CD4-positive, alpha-beta T cell (primary cell): ENCODE results near the gene B4GALT5. TPM values are rescaled to one million over a fixed set of nuclear protein-coding genes. Genes with fewer than 3 reads are reported as not detected.

Experiments
- ATAC-seq: fragments of 200-7000 bp; cut with Tn5 transposase; one replicate; pipeline ENCODE4 v1.10.0; 2022; ENCODE audit warnings: mild to moderate bottlenecking; ENCODE audit not compliant: poor library complexity
- CTCF ChIA-PET: fragments of 350-600 bp; sonication (Branson Sonifier 250); formaldehyde crosslinking; loops from one replicate; lab custom pipeline; 2021; ENCODE audit warnings: antibody characterized with exemption, inconsistent platforms; lab: Charles Lee
- POLR2A ChIA-PET: fragments of 350-600 bp; sonication (Branson Sonifier 250); formaldehyde crosslinking; loops from one replicate; lab custom pipeline; 2021; ENCODE audit warnings: antibody characterized with exemption, inconsistent platforms; lab: Charles Lee
- DNase-seq, 14 experiments: peaks; one replicate each; pipeline ENCODE4 v3.0.0-alpha.2; 2013 to 2020; ENCODE audit warnings: mixed read lengths in 2 of 14
- H3K27ac ChIP-seq, 2 donors: one replicate each; pipeline versions ENCODE4 v1.5.1 to v1.7.0; 2013; ENCODE audit warnings: low read length in 2 of 2, low read depth in 1 of 2, mild to moderate bottlenecking in 1 of 2
- H3K27me3 ChIP-seq, 2 experiments: 1 replicate in 1 of 2; 2 replicates in 1 of 2; pipeline versions ENCODE4 v1.6.1 to v1.7.0; 2013; ENCODE audit warnings: low read length in 2 of 2, control low read depth in 1 of 2, mild to moderate bottlenecking in 1 of 2, moderate library complexity in 1 of 2; ENCODE audit not compliant: insufficient read depth in 2 of 2, control insufficient read depth in 1 of 2
- H3K36me3 ChIP-seq: one replicate; pipeline ENCODE4 v1.6.1; 2013; ENCODE audit warnings: low read length, control low read depth; ENCODE audit not compliant: insufficient read depth
- H3K4me1 ChIP-seq: one replicate; pipeline ENCODE4 v1.6.1; 2013; ENCODE audit warnings: low read length, control low read depth; ENCODE audit not compliant: insufficient read depth
- H3K4me3 ChIP-seq: one replicate; pipeline ENCODE4 v1.5.1; 2013; ENCODE audit warnings: mild to moderate bottlenecking, low read length, moderate library complexity
- H3K9me3 ChIP-seq, 2 experiments: 1 replicate in 1 of 2; 2 replicates in 1 of 2; pipeline versions ENCODE4 v1.6.1 to v1.7.0; 2013; ENCODE audit warnings: low read length in 2 of 2, mild to moderate bottlenecking in 2 of 2, control low read depth in 1 of 2, moderate library complexity in 1 of 2; ENCODE audit not compliant: control insufficient read depth in 1 of 2, insufficient read depth in 1 of 2
- H3K27ac Mint-ChIP-seq: one replicate; pipeline ENCODE4 v1.8.0; 2020; ENCODE audit warnings: mixed read lengths
- H3K27me3 Mint-ChIP-seq: one replicate; pipeline ENCODE4 v1.8.0; 2021; ENCODE audit warnings: mixed read lengths
- H3K36me3 Mint-ChIP-seq: one replicate; pipeline ENCODE4 v1.8.0; 2021; ENCODE audit warnings: low read depth, mixed read lengths
- H3K4me1 Mint-ChIP-seq: one replicate; pipeline ENCODE4 v1.8.0; 2021; ENCODE audit warnings: low read depth, mixed read lengths
- H3K4me3 Mint-ChIP-seq: one replicate; pipeline ENCODE4 v1.8.0; 2020; ENCODE audit warnings: mild to moderate bottlenecking, mixed read lengths
- H3K9me3 Mint-ChIP-seq: one replicate; pipeline ENCODE4 v1.8.0; 2020; ENCODE audit warnings: mixed read lengths
- intact Hi-C, 2 experiments: fragments of 100-400 bp; cut with DNase I in 1 of 2; cut with micrococcal nuclease in 1 of 2; formaldehyde crosslinking; loops; one replicate each; pipeline versions ENCODE4 v1.15.1 to v1.9.0; 2023 to 2025; cut with DNase I, micrococcal nuclease
- total RNA-seq, 174 experiments: library from RNA in 2 of 174; stranded (reverse) in 2 of 174; gene quantifications; one replicate each; pipeline ENCODE4 v1.2.3 and lab custom pipeline; 2021 to 2026
- TF ChIP-seq, protein P1 (sequence below): fragments of 200-600 bp; IDR thresholded peaks from one replicate; pipeline ENCODE4 v1.8.0; 2022; ENCODE audit warnings: antibody characterized with exemption, mild to moderate bottlenecking

The B4GALT5 gene
- total RNA-seq, 2 experiments from 2014 or later: 3.1 to 3.2 TPM

DNA sequence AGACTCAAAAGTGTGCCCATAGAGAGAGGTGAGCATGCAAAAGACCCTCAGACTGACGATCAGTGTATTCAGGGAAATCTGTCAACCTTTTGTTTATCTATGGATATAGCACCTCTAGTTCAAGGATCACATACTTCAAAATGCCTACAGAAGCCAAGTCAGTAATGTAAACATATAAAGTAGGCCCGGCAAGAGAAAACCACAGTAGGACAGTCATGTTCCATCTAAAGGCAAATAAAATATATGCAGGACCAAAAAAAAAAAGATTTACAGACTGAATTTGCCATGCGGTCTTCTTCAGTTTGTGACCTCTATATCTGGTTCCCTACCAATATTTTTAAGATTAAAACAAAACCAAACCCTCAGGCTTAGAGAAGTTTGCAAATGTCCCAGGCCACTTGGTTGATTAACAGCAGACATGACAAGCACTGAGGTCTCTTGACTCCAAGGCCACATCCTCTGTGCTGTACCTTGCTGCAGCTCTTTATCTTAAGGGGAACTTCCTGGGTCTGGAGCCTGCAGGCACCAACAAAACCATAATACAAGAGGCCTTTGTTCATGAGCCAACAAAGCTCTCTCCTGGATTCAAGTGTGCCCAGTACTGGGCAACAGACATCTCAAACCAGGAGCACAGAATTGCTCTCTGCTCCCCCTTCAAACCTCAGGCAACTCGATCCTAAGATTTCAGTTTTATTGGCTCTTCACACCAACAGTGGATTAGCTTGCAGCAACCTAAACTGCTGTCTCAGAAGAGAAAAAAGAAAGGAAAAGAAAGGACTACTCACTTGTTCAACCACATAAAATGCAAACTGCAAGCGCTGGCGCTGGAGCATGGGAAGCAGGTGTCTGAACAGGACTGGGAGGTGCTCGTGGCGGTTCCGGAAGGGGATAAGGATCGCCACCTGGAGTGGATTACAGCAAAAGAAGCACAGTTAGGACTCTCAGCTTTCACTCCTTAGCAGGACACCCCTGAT, 71.7 kb downstream of the B4GALT5 start:
- DNase-seq (peak in 1 of 14 experiments; percentile 17), ATAC-seq (no peak)
- intact Hi-C loops: no loop called here
- H3K9me3 Mint-ChIP-seq: no peaks in the 10 kb centered on the region
- no peaks in the 10 kb centered on the region for H3K9me3 ChIP-seq
- no peak overlapping the region for H3K4me3 ChIP-seq
- H3K27me3 ChIP-seq: no peaks in the 10 kb centered on the region
- H3K4me1 Mint-ChIP-seq: no peaks in the 10 kb centered on the region
- peaks cover 48% of the 10 kb centered on the region for H3K36me3 ChIP-seq
- H3K27me3 Mint-ChIP-seq: no peaks in the 10 kb centered on the region
- peaks cover 84% of the 10 kb centered on the region for H3K36me3 Mint-ChIP-seq
- H3K27ac ChIP-seq: no peak overlapping the region
- no peak overlapping the region for H3K27ac Mint-ChIP-seq
- H3K4me1 ChIP-seq: no peaks in the 10 kb centered on the region
- TF ChIP-seq, protein P1, sequence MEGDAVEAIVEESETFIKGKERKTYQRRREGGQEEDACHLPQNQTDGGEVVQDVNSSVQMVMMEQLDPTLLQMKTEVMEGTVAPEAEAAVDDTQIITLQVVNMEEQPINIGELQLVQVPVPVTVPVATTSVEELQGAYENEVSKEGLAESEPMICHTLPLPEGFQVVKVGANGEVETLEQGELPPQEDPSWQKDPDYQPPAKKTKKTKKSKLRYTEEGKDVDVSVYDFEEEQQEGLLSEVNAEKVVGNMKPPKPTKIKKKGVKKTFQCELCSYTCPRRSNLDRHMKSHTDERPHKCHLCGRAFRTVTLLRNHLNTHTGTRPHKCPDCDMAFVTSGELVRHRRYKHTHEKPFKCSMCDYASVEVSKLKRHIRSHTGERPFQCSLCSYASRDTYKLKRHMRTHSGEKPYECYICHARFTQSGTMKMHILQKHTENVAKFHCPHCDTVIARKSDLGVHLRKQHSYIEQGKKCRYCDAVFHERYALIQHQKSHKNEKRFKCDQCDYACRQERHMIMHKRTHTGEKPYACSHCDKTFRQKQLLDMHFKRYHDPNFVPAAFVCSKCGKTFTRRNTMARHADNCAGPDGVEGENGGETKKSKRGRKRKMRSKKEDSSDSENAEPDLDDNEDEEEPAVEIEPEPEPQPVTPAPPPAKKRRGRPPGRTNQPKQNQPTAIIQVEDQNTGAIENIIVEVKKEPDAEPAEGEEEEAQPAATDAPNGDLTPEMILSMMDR: no peak
- no peak overlapping the region for H3K4me3 Mint-ChIP-seq
- CTCF ChIA-PET: interaction anchor here (1.0 kb wide), 1 partner anchor 156 kb away, joined by 3 read pairs; no protein-coding TSS in a partner anchor
- POLR2A ChIA-PET: no interaction called here

DNA sequence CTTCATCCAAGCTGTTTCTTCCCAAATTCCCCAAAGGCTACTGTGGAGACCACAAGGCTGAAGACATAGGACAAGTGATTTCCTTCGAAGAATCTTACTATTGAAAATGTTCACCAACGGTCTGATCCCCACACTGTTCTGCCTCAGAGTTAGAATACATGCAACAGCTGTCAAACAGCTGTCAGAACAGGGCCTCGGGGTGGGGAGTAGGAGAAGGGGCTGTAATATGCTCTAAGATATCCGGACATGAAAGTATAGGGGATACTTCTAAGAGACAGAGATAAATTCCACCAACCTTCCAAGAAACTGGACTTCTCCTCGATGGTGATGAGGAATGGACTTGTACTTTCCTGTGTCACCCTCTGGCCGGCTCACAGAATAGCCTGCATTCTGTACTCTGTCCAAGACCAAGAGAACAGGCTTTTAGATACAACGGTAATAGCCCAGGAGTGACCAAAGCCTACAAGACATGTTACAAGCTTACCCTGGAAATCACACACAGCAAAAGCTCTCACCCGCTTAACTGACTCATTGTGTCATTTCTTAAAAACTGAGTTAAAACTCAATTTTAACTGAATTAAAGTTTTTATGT, 76.5 kb downstream of the B4GALT5 start:
- no peak for DNase-seq
- Histone ChIP-seq H3K4me1 (no peaks in the 10 kb centered on the region), H3K27me3 (no peaks in the 10 kb centered on the region), H3K36me3 (peaks cover 60% of the 10 kb centered on the region), H3K9me3 (no peaks in the 10 kb centered on the region), H3K4me3 (no peak overlapping the region), H3K27ac (no peak overlapping the region)
- Mint-ChIP-seq H3K27ac (no peak overlapping the region), H3K4me1 (no peaks in the 10 kb centered on the region), H3K4me3 (no peak overlapping the region), H3K9me3 (no peaks in the 10 kb centered on the region), H3K27me3 (no peaks in the 10 kb centered on the region), H3K36me3 (peaks cover 69% of the 10 kb centered on the region)
- CTCF ChIA-PET: no interaction called here
- intact Hi-C loops: no loop called here
- TF ChIP-seq, protein P1: no peak
- POLR2A ChIA-PET: no interaction called here
- ATAC-seq: no peak

DNA sequence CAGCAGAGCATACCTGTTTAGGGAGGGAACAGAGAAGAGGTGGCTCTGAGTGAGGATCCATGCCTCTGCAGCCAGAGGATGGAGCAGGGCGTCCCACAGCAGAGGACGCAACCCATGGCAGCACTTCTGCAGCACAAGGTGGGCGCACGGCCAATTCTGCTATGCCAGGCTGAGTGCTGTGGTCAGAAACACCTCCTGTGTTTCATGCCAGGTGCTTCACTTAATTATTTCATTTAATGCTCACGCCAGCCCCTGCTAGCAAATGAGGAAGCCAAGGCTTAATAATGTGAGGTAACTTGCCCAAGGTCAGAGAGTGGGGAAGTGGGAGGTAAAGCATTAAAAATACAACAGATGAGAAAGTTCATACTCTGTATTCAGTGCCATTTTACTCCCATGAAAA, 77.2 kb downstream of the B4GALT5 start:
- H3K27ac Mint-ChIP-seq: no peak overlapping the region
- intact Hi-C loops: no loop called here
- CTCF ChIA-PET: no interaction called here

More for the DNA sequence above, 77.2 kb downstream of the B4GALT5 start:
- no peak for ATAC-seq
- Mint-ChIP-seq H3K9me3 (no peaks in the 10 kb centered on the region), H3K4me1 (no peaks in the 10 kb centered on the region), H3K27me3 (no peaks in the 10 kb centered on the region), H3K36me3 (peaks cover 62% of the 10 kb centered on the region), H3K4me3 (no peak overlapping the region)
- no peaks in the 10 kb centered on the region for H3K27me3 ChIP-seq
- TF ChIP-seq, protein P1: no peak
- peaks cover 53% of the 10 kb centered on the region for H3K36me3 ChIP-seq
- POLR2A ChIA-PET: no interaction called here
- no peak overlapping the region for H3K27ac ChIP-seq
- H3K9me3 ChIP-seq: no peaks in the 10 kb centered on the region
- DNase-seq: no peak
- no peak overlapping the region for H3K4me3 ChIP-seq
- no peaks in the 10 kb centered on the region for H3K4me1 ChIP-seq
